Kidney (tissue), 14 donors: ENCODE measurements around the gene KYNU. TPM values are rescaled to one million over a fixed set of nuclear protein-coding genes. Genes with fewer than 3 reads are reported as not detected.

ENCODE experiments used
- DNase-seq, 5 donors: peaks; one replicate each; pipeline ENCODE4 v3.0.0-alpha.2; 2013 to 2020
- FAIRE-seq: peaks from 2 replicates; lab custom pipeline; 2012; peaks lifted over from hg19 to GRCh38; lab: Jason Lieb, UNC
- H3K27ac ChIP-seq, 2 donors: one replicate each; pipeline ENCODE4 v1.7.0; 2013; ENCODE audit warnings: low read depth in 2 of 2, low read length in 2 of 2, inconsistent platforms in 1 of 2
- H3K27me3 ChIP-seq: one replicate; pipeline ENCODE4 v1.7.1; 2013; ENCODE audit warnings: low read length, inconsistent platforms; ENCODE audit not compliant: control insufficient read depth, insufficient read depth
- H3K36me3 ChIP-seq, 3 donors: one replicate each; pipeline versions ENCODE4 v1.7.0 to v1.7.1; 2013; ENCODE audit warnings: low read length in 3 of 3, control low read depth in 1 of 3, inconsistent platforms in 1 of 3; ENCODE audit not compliant: insufficient read depth in 3 of 3, control insufficient read depth in 2 of 3
- H3K4me1 ChIP-seq, 3 donors: one replicate each; pipeline versions ENCODE4 v1.7.0 to v1.7.1; 2013; ENCODE audit warnings: low read length in 3 of 3, inconsistent platforms in 1 of 3, low read depth in 1 of 3; ENCODE audit not compliant: control insufficient read depth in 2 of 3, insufficient read depth in 2 of 3
- H3K4me3 ChIP-seq, 3 donors: one replicate each; pipeline versions ENCODE4 v1.7.0 to v1.8.1; 2013; ENCODE audit warnings: low read length in 3 of 3, control low read depth in 1 of 3, inconsistent platforms in 1 of 3
- H3K9ac ChIP-seq, 3 donors: one replicate each; pipeline versions ENCODE4 v1.7.0 to v1.7.1; 2013; ENCODE audit warnings: low read length in 3 of 3, control low read depth in 1 of 3, inconsistent platforms in 1 of 3
- H3K9me3 ChIP-seq, 3 donors: one replicate each; pipeline versions ENCODE4 v1.7.0 to v1.7.1; 2013; ENCODE audit warnings: low read length in 3 of 3, control low read depth in 1 of 3, inconsistent platforms in 1 of 3; ENCODE audit not compliant: control insufficient read depth in 2 of 3, insufficient read depth in 1 of 3
- CTCF ChIP-seq: IDR thresholded peaks from 3 replicates; pipeline ENCODE4 v1.5.1; 2012; ENCODE audit warnings: mild to moderate bottlenecking, moderate library complexity, borderline replicate concordance; ENCODE audit not compliant: insufficient read depth; ENCODE audit errors: extremely low read depth
- intact Hi-C: fragments of 100-400 bp; cut with DNase I; formaldehyde crosslinking; loops from one replicate; pipeline ENCODE4 v1.11.1; 2022
- polyA plus RNA-seq: library from polyadenylated mRNA; stranded (reverse); fragments of 350-450 nt; fragmentation: Illumina TruSeq; extraction: RNeasy Lipid Tissue Mini Kit (QIAGEN cat#74804); gene quantifications from one replicate; pipeline ENCODE4 v1.2.3, GENCODE V29; 2014; ENCODE audit warnings: low read depth, low replicate concordance; ENCODE audit not compliant: insufficient read depth
- total RNA-seq: library from RNA; stranded (reverse); fragmentation: NEBNext Ultra II Directional; extraction: Animal tissue kit (Norgen Biotek cat#: 25700); gene quantifications from one replicate; pipeline ENCODE4 v1.2.1, GENCODE V29; 2021
- donor health status: control.
- donor health status: control.
- donor health status: control.
- donor health status: control.
- donor health status: control.
- donor health status: DM: yes; HTN: yes; CAD: no.
- donor health status: Normal renal cell carcinoma (clear cell type).

The KYNU gene
- total and polyA plus RNA-seq, 2 donors from 2014 or later, result 6.4 to 14.5 TPM

GRCh38 chr2:142849820-142850219 lies 27.6 kb upstream of the KYNU start:
- intact Hi-C loops, result no loop called here
- no peak overlapping the region for H3K9ac ChIP-seq
- H3K9me3 ChIP-seq, result no peaks in the 10 kb centered on the region
- peak in 2 of 5 donors; percentile 7 to 16 for DNase-seq
- no peak overlapping the region for H3K4me3 ChIP-seq
- H3K4me1 ChIP-seq, result no peaks in the 10 kb centered on the region
- H3K36me3 ChIP-seq, result no peaks in the 10 kb centered on the region
- no peak overlapping the region for H3K27ac ChIP-seq
- no peak for FAIRE-seq
- H3K27me3 ChIP-seq, result no peaks in the 10 kb centered on the region
- no peak for TF ChIP-seq CTCF

- H3K27me3 ChIP-seq, result no peaks in the 10 kb centered on the region
- H3K27ac ChIP-seq, result no peak overlapping the region
- no peak for FAIRE-seq
- no peaks in the 10 kb centered on the region for H3K9me3 ChIP-seq
- TF ChIP-seq CTCF, result no peak
- H3K4me3 ChIP-seq, result no peak overlapping the region
- H3K4me1 ChIP-seq, result no peaks in the 10 kb centered on the region
- intact Hi-C loops, result no loop called here
- H3K9ac ChIP-seq, result no peak overlapping the region
- no peak for DNase-seq
- H3K36me3 ChIP-seq, result no peaks in the 10 kb centered on the region
Measured at GRCh38 chr2:142853912-142854311, 23.6 kb upstream of the KYNU start.

- H3K36me3 ChIP-seq, result no peaks in the 10 kb centered on the region
- H3K27ac ChIP-seq, result no peak overlapping the region
- no peaks in the 10 kb centered on the region for H3K27me3 ChIP-seq
- no peaks in the 10 kb centered on the region for H3K4me1 ChIP-seq
- H3K9me3 ChIP-seq, result no peaks in the 10 kb centered on the region
- no peak for DNase-seq
- intact Hi-C loops, result no loop called here
- no peak overlapping the region for H3K4me3 ChIP-seq
- H3K9ac ChIP-seq, result no peak overlapping the region
- no peak for TF ChIP-seq CTCF
- FAIRE-seq, result no peak
Measured at GRCh38 chr2:142857256-142858164, 20.0 kb upstream of the KYNU start.
